Right atrium auricular region (tissue), 2 donors: Measurements from ENCODE around the gene FBXO7. TPM values are rescaled to one million over a fixed set of nuclear protein-coding genes. Genes with fewer than 3 reads are reported as not detected.

Source experiments
- DNase-seq: peaks from one replicate; pipeline ENCODE4 v3.0.0-alpha.2; 2019; ENCODE audit warnings: low spot score
- H3K27ac ChIP-seq, 2 donors: fragments of 200-600 bp; sonication (generic); 1 replicate in 1 of 2; 2 replicates in 1 of 2; pipeline ENCODE4 v1.5.1; 2016 to 2019
- H3K27me3 ChIP-seq, 2 donors: fragments of 200-600 bp; sonication (generic); one replicate each; pipeline versions ENCODE4 v1.5.1 to v1.6.0; 2017 to 2019
- H3K36me3 ChIP-seq: fragments of 200-600 bp; sonication (generic); one replicate; pipeline ENCODE4 v1.5.1; 2016
- H3K4me1 ChIP-seq, 2 donors: fragments of 200-600 bp; sonication (generic); one replicate each; pipeline versions ENCODE4 v1.5.1 to v1.6.0; 2017 to 2019
- H3K4me3 ChIP-seq, 2 donors: fragments of 200-600 bp; sonication (generic); 1 replicate in 1 of 2; 2 replicates in 1 of 2; pipeline ENCODE4 v1.5.1; 2017 to 2019; ENCODE audit warnings: mild to moderate bottlenecking in 1 of 2, moderate library complexity in 1 of 2
- H3K9me3 ChIP-seq, 2 donors: fragments of 200-600 bp; sonication (generic); one replicate each; pipeline ENCODE4 v1.5.1; 2019
- CTCF ChIP-seq, 2 donors: fragments of 200-600 bp; sonication (generic); IDR thresholded peaks; one replicate each; pipeline ENCODE4 v1.5.1; 2019; ENCODE audit warnings: antibody characterized with exemption in 2 of 2
- total RNA-seq, 2 donors: library from RNA; depleted of rRNA; stranded (reverse); fragments of >200 nt; gene quantifications; one replicate each; pipeline ENCODE4 v1.1.0, GENCODE V29; 2016

Gene FBXO7
- total RNA-seq, 2 donors from 2014 or later: 48.2 to 55.1 TPM

- TF ChIP-seq CTCF (IDR thresholded peaks at IDR 0.05): no peak
- Histone ChIP-seq H3K9me3 (peaks cover 0 to 11% of the 10 kb centered on the region in 2 donors), H3K27me3 (no peaks in the 10 kb centered on the region), H3K36me3 (no peaks in the 10 kb centered on the region), H3K27ac (peak overlapping the region in 1 of 2 donors; percentile 59), H3K4me3 (no peak overlapping the region), H3K4me1 (peaks cover 0 to 45% of the 10 kb centered on the region in 2 donors)
- DNase-seq: no peak
Measured at GRCh38 chr22:32528316-32528715, 53.7 kb downstream of the FBXO7 start.

- H3K27ac ChIP-seq: peak overlapping the region; percentile 59 to 62
- no peak overlapping the region for H3K4me3 ChIP-seq
- no peaks in the 10 kb centered on the region for H3K36me3 ChIP-seq
- DNase-seq: peak; percentile 97
- H3K27me3 ChIP-seq: no peaks in the 10 kb centered on the region
- TF ChIP-seq CTCF (IDR thresholded peaks at IDR 0.05): peak; percentile 87 to 95
- peaks cover 3 to 55% of the 10 kb centered on the region in 2 donors for H3K4me1 ChIP-seq
- H3K9me3 ChIP-seq: peaks cover 0 to 6% of the 10 kb centered on the region in 2 donors
Measured at GRCh38 chr22:32528984-32529982, 54.7 kb downstream of the FBXO7 start.

GRCh38 chr22:32531228-32531627 lies 56.6 kb downstream of the FBXO7 start:
- peaks cover 3 to 68% of the 10 kb centered on the region in 2 donors for H3K4me1 ChIP-seq
- no peak for TF ChIP-seq CTCF (IDR thresholded peaks at IDR 0.05)
- no peak overlapping the region for H3K4me3 ChIP-seq
- no peak for DNase-seq
- peak overlapping the region; percentile 59 to 62 for H3K27ac ChIP-seq
- no peaks in the 10 kb centered on the region for H3K27me3 ChIP-seq
- H3K9me3 ChIP-seq: no peaks in the 10 kb centered on the region
- H3K36me3 ChIP-seq: no peaks in the 10 kb centered on the region

GRCh38 chr22:32531931-32532819 lies 57.6 kb downstream of the FBXO7 start:
- Histone ChIP-seq H3K27ac (peak overlapping the region; percentile 59 to 62), H3K36me3 (no peaks in the 10 kb centered on the region), H3K4me3 (no peak overlapping the region), H3K4me1 (peaks cover 3 to 68% of the 10 kb centered on the region in 2 donors), H3K27me3 (no peaks in the 10 kb centered on the region), H3K9me3 (no peaks in the 10 kb centered on the region)
- peak; percentile 93 for DNase-seq
- TF ChIP-seq CTCF (IDR thresholded peaks at IDR 0.05): no peak

GRCh38 chr22:32532820-32533128 lies 58.2 kb downstream of the FBXO7 start:
- no peaks in the 10 kb centered on the region for H3K36me3 ChIP-seq
- peaks cover 3 to 68% of the 10 kb centered on the region in 2 donors for H3K4me1 ChIP-seq
- no peaks in the 10 kb centered on the region for H3K9me3 ChIP-seq
- H3K4me3 ChIP-seq: no peak overlapping the region
- no peak for TF ChIP-seq CTCF (IDR thresholded peaks at IDR 0.05)
- no peak for DNase-seq
- no peaks in the 10 kb centered on the region for H3K27me3 ChIP-seq
- peak overlapping the region; percentile 59 to 62 for H3K27ac ChIP-seq
